CD1c-positive myeloid dendritic cell (primary cell): ENCODE measurements around the gene CDH2.

Source experiments
- DNase-seq: peaks from one replicate; pipeline ENCODE4 v3.0.0-alpha.2; 2016; ENCODE audit errors: extremely low spot score

The CDH2 gene

GRCh38 chr18:28176948-28177827 is at the start of gene CDH2:
CDH2 (minus strand) TSS chr18:28177130; CDS start chr18:28177022, 108 bp downstream.
- peak; percentile 56 for DNase-seq

GRCh38 chr18:28212060-28212459 is 35.1 kb upstream of the CDH2 start:
- DNase-seq: no peak

GRCh38 chr18:28208712-28209265 is 31.9 kb upstream of the CDH2 start:
- DNase-seq: no peak

DNA sequence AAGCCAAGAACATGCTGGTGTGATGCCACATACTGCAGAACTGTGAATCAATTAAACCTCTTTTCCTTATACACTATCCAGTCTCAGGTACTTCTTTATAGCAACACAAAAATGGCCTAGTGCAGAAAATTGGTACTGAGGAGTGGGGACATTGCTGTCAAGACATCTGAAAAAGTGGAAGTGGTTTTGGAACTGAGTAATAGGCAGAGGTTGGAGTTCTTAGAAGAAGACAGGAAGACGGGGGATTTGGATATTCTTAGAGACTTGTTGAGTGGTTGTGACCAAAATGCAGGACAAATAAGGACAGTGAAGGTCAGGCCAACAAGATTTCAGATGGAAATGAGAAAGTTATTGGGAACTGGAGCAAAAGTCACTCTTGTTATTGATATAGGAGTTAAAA is 31.3 kb upstream of the CDH2 start:
- peak; percentile 60 for DNase-seq

- peak; percentile 20 for DNase-seq
These were observed 27.2 kb upstream of the CDH2 start for GRCh38 chr18:28204154-28204553.

DNA sequence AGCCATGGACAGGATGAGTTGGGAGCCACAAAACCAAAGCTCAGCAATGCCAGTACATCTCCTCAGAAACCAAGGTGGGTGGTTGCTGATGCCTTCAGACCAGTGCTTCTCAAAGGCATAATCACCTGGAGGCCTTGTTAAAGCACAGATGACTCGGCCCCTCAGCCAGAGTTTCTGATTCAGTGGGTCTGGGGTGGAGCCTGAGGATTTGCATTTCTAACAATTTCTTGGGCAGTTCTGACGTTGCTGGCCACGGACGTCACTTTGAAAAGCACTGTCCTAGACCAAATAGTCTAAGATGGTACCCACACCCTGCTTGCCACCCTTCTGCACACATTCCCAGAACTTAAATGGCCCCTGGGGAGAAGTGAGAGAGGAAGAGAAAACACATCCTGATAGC is 24.1 kb upstream of the CDH2 start:
- DNase-seq: no peak

GRCh38 chr18:28198620-28199019 is 21.7 kb upstream of the CDH2 start:
- DNase-seq: no peak

DNA sequence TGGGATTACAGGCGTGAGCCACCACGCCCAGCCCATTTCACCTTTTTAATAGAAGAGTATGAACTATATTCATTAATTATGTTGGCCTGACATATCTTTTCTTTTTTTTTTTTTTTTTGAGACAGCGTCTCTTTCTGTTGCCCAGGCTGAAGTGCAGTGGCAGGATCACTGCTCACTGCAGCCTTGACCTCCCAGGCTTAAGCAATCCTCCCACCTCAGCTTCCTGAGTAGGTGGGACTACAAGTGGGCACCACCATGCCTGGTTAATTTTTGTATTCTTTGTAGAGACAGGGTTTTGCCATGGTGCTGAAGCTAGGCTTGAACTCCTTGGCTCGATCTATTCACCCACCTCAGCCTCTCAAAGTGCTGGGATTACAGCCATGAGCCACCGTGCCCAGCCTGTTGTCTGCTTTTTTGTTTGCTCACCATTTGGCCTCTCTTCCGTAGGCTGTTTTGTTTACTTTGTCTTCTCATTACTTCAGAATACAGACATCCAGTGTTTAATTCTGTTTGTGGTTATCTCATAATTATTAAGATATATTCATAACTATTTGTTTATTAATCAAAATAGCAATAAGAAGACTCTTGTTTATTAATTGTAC is 16.3 kb upstream of the CDH2 start:
- DNase-seq: no peak

GRCh38 chr18:28189400-28190239 is 12.7 kb upstream of the CDH2 start:
- peak; percentile 56 for DNase-seq

DNA sequence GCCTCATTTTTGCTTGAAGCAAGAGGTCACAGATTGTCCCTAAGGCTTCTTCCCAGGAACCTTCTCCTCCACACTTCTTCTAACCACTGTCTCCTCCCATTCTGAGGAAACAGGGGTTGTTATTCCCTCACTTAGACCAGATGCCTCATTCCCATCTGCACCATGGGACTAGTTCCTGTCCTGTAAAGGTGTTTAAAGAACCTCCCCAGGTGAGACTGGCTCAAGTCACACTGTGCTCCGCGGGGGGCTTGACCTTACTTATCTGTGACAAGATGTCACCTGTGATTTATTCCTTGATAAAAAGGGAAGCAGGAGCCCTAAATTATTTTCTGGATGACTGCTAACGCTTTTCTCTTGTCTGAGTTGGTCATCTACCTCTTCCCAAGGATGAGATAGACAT is 8.2 kb upstream of the CDH2 start:
- DNase-seq: no peak

DNA sequence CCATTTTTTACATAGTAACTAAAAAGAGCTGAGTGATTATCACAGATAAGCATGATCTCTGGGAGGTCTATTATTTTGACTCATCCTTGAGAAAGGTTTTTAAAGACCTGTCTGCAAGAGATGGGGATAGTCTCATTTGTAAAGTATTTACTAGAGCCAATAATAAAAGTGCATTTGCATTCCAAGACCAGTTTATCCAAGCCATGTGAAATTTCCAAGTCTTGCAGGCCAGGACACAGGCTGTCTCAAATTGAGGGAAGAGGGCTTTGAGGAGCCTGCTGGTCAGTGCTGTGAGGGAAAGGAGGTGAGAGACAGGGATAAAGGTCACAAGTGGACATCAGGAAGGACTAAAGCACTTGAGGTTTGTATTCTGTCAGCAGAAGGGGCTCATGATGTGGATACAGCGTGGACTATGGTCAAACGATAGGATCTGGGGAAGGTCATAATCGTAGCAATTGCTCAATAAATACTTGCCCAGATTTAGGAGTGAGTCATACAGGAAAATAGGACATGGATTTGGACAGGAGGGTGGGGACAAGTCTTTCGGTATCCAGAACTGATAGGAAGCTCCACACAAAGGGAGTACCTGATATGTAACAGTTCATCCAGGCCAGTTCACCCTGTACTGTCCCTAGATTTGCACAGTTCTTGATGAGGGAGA is 6.6 kb upstream of the CDH2 start:
- DNase-seq: no peak

GRCh38 chr18:28181616-28182015 is 4.7 kb upstream of the CDH2 start:
- DNase-seq: no peak

- no peak for DNase-seq
These were observed 1.8 kb upstream of the CDH2 start for GRCh38 chr18:28178720-28179119.

DNA sequence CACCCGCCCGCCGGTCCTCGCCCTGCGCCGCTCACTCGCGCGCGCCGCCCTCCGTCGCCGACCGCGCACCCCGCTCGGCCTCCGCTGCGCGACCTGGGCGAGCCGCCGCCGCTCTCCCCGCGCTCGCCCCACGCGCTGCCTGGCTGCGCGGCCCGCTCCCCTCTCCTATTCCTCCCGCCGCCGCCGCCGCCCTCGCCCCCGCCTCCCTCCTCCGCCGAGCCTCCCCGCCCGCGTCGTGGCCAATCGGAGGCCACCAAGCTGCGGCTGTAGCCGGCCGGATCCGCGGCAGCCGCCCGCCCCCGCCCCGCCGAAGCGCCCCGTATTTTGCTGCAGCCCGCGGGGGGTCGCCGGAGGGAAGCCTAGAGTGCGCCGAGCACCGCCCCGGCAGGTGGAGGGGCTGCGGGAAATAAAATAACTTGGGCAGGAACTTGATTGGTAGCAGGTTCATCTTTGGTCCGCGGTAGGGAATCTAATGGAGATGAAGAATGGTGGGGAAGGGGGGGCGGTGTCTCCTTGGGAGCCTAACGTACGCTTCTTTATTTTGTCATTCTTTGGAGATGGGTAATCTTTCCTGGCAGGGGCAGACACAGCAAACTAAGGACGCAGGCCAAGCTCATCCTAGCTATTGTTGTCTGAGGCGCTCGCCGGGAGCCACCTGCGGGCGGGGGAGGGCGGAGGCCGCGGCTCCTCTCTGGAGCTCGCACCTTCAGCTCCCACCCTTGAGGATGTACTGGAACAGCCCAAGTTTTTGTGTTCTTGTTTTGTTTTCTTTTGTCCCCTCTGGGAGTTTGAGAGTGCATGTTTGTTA is 1.1 kb upstream of the CDH2 start:
- DNase-seq: no peak

DNA sequence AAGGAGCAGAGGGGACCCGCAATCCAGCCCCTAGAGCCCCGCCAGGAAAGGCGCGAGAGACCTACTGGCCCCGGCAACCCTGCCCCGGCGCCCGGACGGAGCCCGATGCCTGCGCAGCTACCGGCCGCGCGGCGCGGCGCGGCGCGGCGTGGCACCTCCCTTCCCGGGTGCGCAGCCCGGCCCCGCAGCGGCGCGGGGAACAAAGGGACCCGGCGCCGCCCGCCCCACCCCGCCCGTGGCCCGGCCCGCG is 307 bp downstream of the CDH2 start:
- DNase-seq: no peak

- DNase-seq: no peak
These were observed 816 bp downstream of the CDH2 start for GRCh38 chr18:28175930-28176697.

GRCh38 chr18:28175150-28175929 is 1.6 kb downstream of the CDH2 start:
- DNase-seq: no peak

DNA sequence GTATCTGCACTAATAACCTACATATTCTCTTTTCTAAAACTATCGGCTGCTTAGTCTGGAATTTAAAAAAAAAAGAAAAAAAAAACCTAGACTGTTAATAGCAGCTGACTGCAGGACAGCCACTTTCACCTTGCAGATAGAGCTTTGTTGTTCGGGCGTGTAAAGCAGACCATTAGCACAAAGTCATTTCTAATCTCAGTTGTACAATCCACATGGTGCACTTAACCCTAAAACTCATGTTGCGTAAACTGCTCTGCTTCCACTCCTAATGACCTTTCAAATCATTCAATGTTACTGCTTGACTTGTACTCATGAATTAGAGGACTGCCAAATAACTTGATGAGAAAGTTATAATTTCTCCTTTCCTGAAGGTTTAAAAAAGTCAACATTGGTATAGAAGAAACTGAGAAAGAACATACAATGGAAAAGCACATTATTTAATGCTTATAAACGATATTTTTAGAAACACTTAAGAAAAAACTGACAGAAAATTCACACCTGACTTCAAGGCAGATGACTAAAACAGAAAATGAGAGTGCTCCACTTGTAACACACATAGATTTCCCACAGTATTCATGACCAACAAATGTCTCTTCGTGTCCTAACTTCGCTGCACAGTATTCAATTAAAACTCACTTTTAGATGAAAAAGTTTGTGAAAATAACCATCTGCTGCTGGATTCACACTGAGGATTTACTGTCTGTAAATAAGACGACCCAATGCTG is 2.6 kb downstream of the CDH2 start:
- no peak for DNase-seq

GRCh38 chr18:28171837-28172236 is 5.1 kb downstream of the CDH2 start:
- DNase-seq: no peak
